GM18520 (cell line): ENCODE measurements around the gene MAGI2.
"Not testable (repeated sequence)": the region's sequence is repeated elsewhere in the genome, so short reads cannot be mapped to it uniquely, and the experiment has no call there.

Source experiments
- ATAC-seq: cut with Tn5 transposase; IDR thresholded peaks from one replicate; pipeline ENCODE4 v1.9.1; 2021; ENCODE audit not compliant: unreplicated experiment

The MAGI2 gene

DNA sequence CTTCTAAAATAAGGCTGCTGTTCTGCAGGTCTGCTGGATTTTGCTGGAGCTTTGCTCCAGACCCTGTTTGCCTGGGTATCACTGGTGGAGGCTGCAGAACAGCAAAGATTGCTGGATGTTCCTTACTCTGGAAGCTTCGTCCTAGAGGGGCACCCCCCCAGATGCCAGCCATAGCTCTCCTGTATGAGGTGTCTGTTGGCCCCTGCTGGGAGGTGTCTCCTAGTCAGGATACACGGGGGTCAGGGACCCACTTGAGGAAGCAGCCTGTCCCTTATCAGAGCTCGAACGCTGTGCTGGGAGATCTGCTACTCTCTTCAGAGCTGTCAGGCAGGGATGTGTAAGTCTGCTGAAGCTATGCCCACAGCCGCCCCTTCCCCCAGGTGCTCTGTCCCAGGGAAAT, 382.3 kb downstream of the MAGI2 start:
- ATAC-seq: not testable (repeated sequence)

GRCh38 chr7:79064187-79064823, 389.2 kb downstream of the MAGI2 start:
- ATAC-seq: no peak

DNA sequence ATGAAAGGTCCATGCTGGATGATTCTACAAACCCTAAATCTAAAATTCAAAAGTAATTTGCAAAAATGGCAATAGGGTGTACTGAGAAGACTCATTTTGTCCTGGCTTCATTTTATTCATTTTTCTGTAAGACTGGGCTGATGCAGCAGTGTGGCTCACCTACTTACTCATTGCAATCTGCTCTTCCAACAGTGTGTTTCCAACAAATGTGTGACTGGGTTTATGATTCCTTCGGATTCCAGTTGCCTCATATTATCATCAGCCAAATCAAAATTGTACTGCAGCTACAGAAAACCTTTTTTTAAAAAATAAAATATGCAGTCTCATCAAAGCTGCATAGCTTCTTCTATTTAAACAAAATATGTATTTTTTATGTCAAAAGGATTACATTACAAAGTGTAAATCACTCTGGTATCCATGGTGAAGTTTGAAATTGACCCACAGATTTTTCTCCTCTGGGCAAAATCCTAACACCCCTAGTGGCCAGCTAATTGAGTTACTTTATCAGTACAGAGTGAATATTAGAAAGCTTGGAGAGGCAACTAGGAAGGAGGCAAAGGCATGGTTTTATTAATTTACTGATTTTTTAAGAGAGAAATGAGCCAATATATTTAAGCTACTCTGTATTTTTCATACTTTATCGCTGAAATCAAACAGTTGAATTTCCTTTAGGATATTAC, 390.3 kb downstream of the MAGI2 start:
- ATAC-seq: no peak

DNA sequence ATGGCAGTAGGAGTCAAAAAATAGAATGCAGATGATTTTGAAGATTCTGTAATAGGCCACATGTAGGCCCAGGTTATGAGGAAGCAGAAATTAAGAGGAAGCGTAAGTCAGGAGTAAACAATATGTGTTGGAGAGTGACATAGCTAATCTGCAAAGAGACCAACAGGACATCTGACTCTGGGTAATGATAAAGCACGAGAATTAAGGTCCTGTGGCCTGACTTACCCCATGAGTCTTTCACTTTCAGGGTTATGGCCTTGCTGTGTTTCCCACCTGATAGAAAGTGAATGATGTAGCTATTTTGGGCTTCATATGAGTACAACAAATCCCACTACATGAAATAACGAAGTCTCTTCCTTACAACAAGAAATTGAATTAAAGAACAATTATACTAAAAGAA, 393.0 kb downstream of the MAGI2 start:
- no peak for ATAC-seq

GRCh38 chr7:79055722-79056415, 397.6 kb downstream of the MAGI2 start:
- ATAC-seq: no peak

- no peak for ATAC-seq
Observed at GRCh38 chr7:79051915-79052314, 401.6 kb downstream of the MAGI2 start.

GRCh38 chr7:79050603-79051002, 402.9 kb downstream of the MAGI2 start:
- ATAC-seq: no peak

DNA sequence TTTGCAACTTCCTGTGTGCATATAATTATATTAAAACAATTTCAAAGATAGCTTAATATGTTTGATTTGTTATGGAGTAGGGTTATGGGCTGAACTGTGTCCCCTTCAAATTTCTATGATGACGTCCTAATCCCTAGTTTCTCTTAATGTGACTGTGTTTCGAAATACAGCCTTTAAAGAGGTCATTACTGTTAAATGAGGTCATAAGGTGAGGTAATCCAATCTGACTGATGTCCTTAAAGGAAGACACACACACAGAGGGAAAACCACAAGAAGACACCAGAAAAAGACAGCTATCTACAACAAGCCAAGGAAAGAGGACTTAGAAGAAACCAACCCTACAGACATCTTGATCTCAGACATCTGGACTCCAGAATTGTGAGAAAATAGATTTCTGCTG, 407.4 kb downstream of the MAGI2 start:
- ATAC-seq: no peak

DNA sequence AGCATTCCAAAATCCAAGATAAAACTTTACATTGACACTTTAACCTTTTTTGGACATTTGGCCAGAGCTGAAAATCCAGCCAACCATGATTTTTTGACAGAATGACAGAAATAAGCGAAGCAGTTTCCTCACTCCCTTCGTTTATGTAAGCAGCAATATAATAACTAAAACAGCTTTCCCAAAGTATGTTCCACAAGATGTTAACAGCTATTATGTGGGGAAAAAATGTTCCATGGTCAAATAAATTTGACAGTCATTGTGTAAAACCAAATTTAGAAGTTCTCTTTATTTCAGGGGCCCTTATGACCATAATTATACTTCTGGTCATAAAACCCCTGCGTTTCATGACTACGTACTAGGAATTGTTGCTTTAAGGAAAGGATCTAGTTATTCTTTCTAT, 416.5 kb downstream of the MAGI2 start:
- no peak for ATAC-seq

DNA sequence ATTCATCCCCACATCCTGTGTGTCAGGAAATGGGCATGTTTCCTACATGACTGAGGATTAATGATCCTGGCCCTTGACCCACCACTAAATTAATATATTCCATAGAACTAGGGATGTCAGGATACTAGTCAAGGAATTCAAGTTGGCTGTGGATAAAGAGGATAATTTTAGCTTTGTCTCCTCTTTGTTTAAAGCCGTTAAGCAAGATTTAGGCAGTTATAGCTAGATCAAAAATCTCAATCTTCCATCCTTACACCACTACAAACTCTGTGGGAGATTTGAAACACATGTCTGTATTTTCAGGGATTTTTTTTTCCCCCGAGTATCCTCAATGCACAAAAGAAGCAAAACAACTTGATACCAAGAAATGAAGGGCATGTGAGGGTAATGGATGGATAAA, 417.1 kb downstream of the MAGI2 start:
- no peak for ATAC-seq

- ATAC-seq: no peak
Observed at GRCh38 chr7:79035858-79036257, 417.6 kb downstream of the MAGI2 start.

DNA sequence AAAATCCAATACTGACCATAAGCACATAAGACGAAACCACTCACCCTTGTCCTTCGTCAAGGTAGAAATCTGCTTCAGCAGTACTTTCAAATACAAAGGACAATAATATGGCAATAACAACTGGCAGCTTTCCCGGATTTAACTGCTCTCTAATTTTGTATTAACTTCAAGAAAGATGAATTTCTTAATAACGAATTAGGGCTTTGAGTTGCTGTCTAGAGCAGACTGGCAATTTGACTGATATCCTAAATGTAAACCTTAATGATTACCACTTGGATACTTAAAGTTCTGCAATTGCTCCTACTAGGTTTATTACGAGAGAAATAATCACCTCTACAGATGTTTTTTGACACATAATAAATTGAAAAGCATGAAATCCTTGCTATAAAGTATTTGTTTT, 418.7 kb downstream of the MAGI2 start:
- ATAC-seq: no peak

DNA sequence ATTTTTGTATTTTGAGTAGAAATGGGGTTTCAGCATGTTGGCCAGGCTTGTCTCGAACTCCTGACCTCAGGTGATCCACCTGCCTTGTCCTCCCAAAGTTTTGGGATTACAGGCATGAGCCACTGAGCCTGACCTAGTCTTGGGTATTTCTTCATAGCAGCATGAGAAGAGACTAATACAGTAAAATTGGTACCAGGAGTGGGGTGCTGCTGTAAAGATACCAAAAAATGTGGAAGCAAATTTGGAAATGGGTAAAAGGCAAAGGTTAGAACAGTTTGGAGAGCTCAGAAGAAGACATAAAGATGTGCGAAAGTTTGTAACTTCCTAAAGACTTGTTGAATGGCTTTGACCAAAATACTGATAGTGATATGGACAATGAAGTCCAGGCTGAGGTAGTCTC, 433.8 kb downstream of the MAGI2 start:
- not testable (repeated sequence) for ATAC-seq

DNA sequence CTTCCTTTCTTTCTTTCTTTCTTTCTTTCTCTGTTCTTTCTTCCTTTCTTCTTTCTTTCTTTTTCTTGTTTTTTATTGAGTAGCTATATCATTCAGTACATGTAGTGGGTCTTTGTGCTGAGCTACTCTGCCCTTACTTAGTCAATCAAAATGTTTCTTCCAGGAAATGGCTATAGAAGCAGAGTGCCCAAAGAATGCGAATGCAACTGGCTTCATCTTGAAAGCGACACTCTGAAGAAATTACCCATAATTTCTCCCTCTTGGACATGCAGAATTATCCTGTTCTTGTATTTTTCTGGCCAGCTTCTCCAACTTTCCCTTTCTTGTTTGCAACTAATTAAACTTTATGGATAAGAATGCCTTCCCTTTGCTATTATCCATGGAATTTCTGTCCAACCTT, 441.5 kb downstream of the MAGI2 start:
- ATAC-seq: no peak

- no peak for ATAC-seq
Observed at GRCh38 chr7:79009647-79010046, 443.8 kb downstream of the MAGI2 start.

GRCh38 chr7:79008786-79009185, 444.7 kb downstream of the MAGI2 start:
- ATAC-seq: no peak

GRCh38 chr7:78996013-78996412, 457.5 kb downstream of the MAGI2 start:
- ATAC-seq: no peak

GRCh38 chr7:78993341-78993740, 460.1 kb downstream of the MAGI2 start:
- no peak for ATAC-seq

GRCh38 chr7:78985509-78985908, 468.0 kb downstream of the MAGI2 start:
- ATAC-seq: no peak

DNA sequence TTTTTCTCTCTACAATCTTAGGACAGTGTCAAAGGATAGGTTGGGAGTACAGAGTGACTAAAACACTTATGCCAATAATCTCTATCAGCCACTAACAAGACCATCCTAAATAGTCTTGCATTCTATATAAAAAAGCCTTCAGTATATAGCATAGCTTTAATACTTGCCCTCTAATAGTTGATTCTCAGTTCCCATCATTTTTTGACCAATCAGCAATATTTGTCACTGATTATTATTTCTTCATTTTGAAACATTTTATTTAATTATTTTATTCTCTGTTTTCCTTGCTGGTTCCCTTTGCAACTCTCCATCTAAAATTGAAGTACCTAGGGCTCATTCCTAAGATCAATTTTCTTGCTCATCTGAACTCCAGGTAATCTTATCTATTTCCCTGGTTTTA, 470.0 kb downstream of the MAGI2 start:
- ATAC-seq: no peak

- ATAC-seq: no peak
Observed at GRCh38 chr7:78970440-78970916, 483.0 kb downstream of the MAGI2 start.

DNA sequence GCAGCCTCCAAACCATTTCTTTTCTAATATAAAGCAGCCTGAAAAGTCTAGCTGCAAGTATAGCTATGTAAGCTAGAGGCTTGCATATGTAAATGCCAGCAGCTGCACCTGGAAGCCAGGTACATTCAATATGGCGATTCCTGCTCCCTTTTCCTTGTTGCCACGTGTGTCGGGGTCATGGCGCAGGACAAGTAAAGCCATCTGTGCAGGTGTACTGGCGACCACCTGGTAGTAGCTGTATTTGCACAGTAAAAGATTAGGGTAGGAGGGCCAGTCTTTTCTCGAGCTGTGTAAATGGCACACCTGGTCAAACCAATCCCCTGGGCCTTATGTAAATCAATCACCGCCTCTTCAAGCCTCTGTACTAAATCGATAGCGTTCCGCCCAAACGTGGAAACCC, 484.5 kb downstream of the MAGI2 start:
- ATAC-seq: no peak
